Measurements from ENCODE around the gene PKP1.

The PKP1 gene

DNA sequence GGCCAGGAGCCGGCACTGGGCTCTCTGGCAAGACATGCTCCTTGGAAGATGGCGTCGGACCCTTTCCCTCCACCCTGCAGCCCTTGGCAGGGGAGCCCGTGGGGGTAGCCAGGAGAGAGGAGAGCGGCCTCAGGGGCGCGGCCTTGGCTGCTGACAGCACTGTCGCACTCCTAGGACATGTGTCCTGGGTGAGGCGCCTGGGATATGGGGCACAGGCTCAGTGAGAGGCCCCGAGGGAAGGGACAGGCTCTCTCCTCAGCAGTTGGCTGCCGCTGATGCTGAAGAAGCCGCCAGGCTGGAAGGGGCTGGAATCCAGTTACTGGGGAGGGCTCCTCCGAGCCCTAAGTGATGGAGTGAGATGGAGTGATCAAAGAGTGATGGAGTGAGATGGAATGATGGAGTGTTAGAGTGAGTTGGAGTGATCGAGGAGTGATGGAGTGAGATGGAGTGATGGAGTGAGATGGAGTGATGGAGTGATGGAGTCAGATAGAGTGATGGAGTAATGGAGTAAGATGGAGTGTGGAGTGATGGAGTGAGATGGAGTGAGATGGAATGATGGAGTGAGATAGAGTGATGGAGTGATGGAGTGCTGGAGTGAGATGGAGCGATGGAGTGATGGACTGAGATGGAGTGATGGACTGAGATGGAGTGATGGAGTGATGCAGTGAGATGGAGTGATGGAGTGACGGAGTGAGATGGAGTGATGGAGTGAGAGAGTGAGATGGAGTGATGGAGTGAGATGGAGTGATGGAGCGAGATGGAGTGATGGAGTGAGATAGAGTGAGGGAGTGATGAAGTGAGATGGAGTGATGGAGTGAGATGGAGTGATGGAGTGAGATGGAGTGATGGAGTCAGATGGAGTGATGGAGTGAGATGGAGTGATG lies 27.6 kb upstream of the PKP1 start:
- no peak for TF ChIP-seq GATA3 (IDR thresholded peaks at IDR 0.05; ENCODE audit: low read depth, low read length)

DNA sequence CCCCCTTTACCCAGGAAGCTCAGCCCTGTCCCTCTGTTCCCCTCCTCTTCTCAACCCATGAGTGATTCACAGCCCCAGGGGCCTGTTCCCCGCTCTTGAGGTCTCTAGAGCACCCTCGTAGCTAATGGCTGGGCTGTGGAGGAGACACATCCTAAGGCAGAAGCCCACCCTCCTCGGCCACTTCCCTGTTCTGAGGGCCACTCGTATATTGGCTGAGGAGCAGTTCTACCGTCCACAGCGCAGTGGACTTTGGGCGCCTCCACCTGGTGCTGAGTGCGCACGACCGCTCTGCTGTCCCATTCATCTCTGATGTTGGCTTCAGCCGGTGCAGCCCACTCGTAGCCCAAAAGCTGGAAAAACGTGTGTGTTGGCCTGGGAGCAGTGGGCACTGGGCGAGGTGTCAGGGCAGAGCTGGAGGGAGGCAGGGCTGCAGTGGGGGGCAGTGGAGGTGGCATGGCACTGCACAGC lies 24.5 kb upstream of the PKP1 start:
- no peak for TF ChIP-seq GATA2 (IDR thresholded peaks at IDR 0.05; ENCODE audit: low read depth, low read length)
- TF ChIP-seq GATA3 (IDR thresholded peaks at IDR 0.05; ENCODE audit: low read depth, low read length), result no peak

DNA sequence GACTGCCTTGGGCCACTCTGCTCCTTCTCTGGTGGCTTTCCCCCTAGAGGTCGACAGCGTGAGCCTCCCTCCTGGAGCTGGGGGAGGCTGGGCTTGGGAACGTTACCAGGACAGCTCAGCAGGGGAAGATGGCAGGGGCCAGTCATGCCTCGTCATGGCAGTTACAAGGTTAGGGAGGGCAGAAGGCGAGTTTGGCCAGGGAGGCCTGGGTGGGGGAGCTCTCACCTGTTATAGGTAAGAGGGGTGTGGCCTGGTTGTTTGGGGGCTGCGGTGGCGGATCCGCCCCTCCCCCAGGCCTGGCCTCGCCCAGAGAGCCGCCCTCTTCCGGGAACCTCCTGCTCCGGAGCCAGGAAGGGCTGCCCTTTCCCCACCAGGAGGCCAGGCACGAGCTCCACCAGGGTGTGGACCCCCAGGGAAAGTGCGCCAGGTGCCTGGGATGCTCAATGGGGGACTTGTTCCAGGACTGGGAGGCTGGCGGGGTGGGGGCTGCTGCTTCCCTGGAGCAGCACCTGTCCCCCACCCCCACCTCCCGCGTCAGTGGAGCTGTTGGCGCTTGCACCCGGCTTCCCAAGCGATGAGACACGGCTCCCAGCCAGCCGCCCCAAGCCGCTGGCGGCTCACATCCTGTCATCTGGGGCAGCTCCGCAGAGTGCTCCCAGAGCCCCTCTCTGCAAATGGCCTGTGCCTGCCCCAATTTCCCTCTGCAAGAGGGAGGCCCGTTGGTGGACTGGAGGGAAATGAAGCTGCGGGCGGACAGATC lies 23.6 kb upstream of the PKP1 start:
- TF ChIP-seq GATA3 (IDR thresholded peaks at IDR 0.05; ENCODE audit: low read depth, low read length) (no peak), GATA2 (IDR thresholded peaks at IDR 0.05; ENCODE audit: low read depth, low read length) (no peak)

DNA sequence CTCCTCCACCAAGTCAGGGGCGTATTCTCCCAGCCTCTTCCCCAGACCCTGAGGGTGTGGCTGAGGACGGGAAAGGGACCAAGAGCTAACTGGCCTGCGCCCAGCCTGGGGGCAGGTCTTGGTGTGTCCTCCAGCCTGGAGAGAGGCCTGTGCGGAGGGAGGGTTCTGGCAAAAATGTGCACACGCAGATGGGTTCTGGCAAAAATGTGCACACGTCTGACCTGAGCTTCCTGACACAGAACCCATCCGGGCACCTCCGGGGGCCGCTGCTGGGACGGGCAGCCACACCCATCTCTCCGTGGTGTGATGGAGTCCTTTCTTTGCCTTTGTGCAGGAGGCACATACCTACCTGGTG lies 23.1 kb upstream of the PKP1 start:
- TF ChIP-seq GATA3 (IDR thresholded peaks at IDR 0.05; ENCODE audit: low read depth, low read length) (no peak), GATA2 (IDR thresholded peaks at IDR 0.05; ENCODE audit: low read depth, low read length) (no peak)

DNA sequence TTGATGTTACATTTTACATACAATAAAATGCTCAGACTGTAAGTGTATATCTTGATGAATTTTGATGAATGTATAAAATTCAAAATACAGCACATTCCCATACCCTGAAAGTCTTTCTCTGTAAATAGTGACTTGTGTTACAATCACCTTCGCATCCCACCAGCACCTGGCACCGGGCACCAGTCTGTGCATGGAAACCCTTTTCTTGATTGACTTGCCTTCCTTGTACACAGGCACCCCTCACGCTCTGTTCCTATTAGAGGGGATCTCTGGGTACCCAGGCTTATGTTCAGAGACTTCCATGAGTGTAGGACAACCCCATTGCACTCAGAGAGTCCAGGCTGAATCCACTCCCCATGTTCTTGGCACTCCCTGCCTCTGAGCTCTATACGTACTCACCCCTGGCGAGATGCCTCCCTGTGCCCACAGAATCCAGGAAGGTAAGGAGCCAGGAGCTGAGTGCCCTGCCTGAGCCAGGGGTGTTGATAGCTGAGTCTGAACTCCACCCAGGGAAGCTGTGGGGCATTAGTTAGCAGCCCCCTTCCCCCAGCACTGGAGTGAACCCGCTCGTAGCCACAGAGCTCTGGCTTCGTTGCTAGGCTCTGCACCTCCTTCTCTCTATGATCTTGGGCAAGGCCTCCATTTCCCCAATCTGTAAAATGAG lies 22.5 kb upstream of the PKP1 start:
- TF ChIP-seq GATA2 (IDR thresholded peaks at IDR 0.05; ENCODE audit: low read depth, low read length) (no peak), GATA3 (IDR thresholded peaks at IDR 0.05; ENCODE audit: low read depth, low read length) (no peak)

DNA sequence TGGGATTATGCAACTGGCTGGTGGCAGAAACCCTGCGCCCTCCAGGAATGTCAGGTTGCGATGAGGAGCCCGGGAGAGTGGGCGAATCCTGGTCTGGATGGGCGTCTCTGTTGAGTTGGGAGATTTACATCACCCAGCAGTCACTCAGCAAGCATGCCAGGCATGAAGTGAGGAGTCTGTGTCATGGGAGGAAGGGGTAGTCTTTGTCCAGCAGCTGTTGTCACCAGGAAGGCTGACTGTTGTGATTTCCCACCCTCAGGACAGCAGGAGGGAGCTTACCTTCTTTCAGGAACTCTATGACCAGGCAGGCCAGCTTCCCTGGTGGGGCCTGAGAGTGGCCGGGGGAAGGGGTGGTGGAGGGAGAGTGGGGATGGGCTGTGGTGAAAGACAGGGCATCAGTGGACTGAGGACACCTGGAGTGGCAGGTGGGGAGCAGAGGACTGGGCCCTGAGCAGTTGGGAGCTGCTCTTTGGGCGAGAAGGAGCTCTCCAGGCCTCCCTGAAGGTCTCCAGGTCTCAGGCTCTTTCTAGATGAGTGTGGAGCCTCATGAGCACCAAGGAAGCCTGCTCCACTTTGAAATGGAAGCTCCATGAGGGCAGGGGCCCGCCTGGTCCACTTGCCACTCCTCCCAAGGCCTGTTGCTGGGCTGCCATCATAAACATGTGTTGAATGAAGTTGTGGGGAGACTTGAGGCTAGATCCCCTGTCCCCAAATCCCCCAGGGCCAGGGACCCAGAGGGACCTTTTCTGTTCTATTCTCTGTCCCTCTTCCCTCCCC lies 21.3 kb upstream of the PKP1 start:
- TF ChIP-seq GATA3 (IDR thresholded peaks at IDR 0.05; ENCODE audit: low read depth, low read length) (no peak), GATA2 (IDR thresholded peaks at IDR 0.05; ENCODE audit: low read depth, low read length) (no peak)

DNA sequence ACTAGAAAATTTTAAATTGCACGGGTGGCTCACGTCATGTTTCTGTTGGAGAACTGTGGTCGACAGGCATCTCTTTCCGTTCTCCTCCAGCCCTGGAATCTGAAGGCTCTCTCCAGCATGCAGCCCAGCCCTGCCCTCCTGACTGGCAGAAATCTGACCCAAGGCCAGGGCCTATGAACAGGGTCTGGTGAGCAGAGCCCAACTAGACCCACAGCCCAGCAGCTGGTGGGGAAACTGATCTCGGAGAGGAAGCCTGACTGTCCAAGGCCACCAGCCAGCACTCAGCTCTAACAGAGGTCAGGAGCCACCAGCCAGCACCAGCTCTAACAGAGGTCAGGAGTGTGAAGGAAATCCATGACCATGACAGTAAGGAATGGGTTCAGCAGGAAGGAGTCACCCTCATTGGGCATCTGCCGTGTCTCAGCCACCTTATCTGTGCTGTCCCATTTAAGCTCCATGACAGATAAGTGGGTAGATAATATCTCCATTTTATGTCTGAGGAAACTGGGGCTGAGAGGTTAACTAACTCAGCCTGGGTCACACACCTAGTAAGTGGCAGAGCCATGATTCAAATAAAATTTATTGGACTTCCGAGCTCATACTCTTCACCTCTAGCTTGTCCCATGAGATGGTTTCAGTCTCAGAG lies 20.2 kb upstream of the PKP1 start:
- peak; percentile 68; the same call in 1 of the 2 replicates for TF ChIP-seq GATA2 (IDR thresholded peaks at IDR 0.05; ENCODE audit: low read depth, low read length)
- TF ChIP-seq GATA3 (IDR thresholded peaks at IDR 0.05; ENCODE audit: low read depth, low read length), result no peak

DNA sequence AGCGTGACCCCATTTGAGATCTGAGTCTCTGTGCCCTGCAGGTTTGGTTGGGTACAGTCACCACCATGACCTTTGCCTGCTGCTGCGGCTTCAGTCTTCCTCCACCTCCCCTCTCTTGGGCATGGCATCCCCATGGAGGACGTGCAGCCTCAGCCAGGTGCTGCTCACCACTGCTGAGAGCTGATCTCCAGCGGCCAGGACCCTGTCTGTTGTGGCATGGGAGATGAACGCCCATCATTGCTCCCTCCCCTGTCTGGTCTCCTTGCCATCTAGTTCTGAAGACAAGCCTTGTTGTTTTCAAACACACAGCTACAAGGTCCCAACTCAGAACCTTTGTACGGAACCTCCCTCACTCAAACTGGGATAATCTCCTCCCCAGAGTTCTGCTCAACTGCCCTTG lies 19.2 kb upstream of the PKP1 start:
- no peak for TF ChIP-seq GATA2 (IDR thresholded peaks at IDR 0.05; ENCODE audit: low read depth, low read length)
- TF ChIP-seq GATA3 (IDR thresholded peaks at IDR 0.05; ENCODE audit: low read depth, low read length), result no peak

DNA sequence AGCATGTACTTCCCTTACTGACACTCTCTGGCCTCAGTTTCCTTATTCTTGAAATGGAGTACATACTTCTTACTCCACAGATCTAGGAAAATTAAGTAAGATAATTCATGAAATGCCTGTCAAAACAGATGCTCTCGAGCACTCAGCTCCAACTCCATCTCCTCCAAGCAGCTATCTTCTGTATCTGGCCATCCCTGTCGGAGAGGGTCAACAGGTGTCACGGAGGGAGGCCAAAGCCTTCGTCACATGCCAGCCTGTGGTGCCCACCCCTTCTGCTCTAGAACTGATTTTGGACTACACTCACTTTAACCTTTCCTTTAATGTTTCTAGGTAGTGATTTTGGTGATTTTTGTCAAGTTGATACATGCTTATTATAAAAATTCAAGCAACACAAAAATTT lies 18.8 kb upstream of the PKP1 start:
- TF ChIP-seq GATA3 (IDR thresholded peaks at IDR 0.05; ENCODE audit: low read depth, low read length), result no peak

DNA sequence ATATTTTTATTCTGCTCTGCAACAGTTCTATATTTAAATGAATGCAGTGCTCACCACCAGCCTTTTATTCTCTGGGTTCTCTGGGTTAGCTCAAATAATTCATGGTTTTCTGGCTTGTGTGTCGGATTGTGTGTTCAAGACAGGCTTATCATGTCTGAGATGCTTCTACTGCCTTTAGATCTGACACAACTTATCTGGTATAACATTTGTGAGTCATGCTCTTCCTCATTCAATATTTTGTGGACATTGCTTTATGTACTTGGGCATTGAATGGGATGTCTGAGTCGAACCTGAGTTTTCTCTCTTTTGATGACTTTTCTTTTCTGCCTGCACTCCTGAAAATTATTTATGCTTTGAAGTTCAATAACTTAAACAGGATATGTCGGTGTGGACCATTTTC lies 17.6 kb upstream of the PKP1 start:
- no peak for TF ChIP-seq GATA3 (IDR thresholded peaks at IDR 0.05; ENCODE audit: low read depth, low read length)

DNA sequence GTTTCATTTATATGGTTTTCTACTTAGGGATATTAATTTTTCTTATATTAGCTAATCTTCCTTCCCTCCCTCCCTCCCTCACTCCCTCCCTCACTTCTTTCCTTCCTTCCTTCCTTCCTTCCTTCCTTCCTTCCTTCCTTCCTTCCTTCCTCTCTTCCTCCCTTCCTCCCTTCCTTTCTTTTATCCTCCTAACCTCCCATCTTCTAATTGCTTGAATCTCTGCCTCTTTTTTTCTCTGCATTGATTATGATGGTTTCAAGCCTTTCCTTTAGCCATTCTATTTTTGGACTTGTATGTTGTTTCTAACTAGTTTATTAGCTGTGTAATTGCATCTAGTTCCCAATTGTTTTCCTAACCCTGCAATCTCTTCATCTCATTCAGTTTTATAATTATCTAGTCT lies 17.0 kb upstream of the PKP1 start:
- no peak for TF ChIP-seq GATA2 (IDR thresholded peaks at IDR 0.05; ENCODE audit: low read depth, low read length)
- TF ChIP-seq GATA3 (IDR thresholded peaks at IDR 0.05; ENCODE audit: low read depth, low read length), result no peak

DNA sequence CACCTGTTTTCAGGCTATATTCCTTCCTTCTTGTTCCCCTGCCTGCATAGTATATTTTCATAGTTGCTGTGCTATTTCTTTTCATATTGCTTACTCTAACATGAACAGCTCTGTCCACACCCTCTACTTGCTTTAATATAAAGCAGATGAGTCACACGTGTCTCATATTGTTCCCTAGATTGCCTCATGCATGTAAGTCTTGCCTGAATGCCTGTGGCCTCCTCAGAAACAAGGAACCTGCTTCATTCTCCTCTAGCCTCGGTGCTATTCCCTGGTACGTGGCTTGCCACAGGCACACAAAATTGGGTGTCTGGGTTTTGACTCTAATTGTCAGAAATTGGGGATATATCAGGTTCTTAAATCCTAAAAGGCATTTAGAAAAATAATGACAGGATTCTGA lies 16.5 kb upstream of the PKP1 start:
- TF ChIP-seq GATA2 (IDR thresholded peaks at IDR 0.05; ENCODE audit: low read depth, low read length), result no peak
- TF ChIP-seq GATA3 (IDR thresholded peaks at IDR 0.05; ENCODE audit: low read depth, low read length), result no peak

DNA sequence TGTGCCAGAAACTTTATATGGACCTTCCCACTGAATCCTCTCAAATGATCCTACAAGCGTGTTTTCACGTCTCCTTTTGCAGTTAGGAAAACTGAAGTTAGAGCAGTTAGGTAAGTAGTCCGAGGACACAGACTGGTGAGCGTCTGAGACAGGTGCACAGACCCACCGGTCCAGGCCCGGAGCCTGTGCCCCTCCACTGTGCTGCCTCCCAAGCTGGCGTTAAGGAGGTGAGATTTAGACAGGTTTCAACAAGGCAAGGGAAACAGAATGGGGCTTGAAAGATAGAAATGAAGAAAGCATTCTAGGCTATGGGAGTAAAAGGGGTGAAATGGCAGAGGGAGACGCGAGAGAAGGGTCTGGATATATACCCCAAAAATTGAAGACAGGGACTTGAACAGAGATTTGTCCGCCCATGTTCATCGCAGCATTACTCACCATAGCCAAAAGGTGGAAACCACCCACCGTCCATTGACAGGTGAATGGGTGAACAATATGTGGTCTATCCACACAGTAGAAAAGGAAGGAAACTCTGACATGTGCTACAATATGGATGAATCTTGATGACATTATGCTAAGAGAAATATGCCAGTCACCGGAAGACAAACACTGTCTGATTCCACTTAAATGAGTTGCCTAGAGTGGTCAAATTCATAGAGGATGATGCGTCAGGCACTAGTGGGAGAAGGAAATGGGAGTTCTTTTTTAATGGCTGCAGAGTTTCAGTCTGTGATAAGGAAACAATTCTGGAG lies 15.7 kb upstream of the PKP1 start:
- TF ChIP-seq GATA3 (IDR thresholded peaks at IDR 0.05; ENCODE audit: low read depth, low read length), result no peak
- TF ChIP-seq GATA2 (IDR thresholded peaks at IDR 0.05; ENCODE audit: low read depth, low read length), result no peak
